Measurements from ENCODE around the gene ABCB11. TPM values are rescaled to one million over a fixed set of nuclear protein-coding genes. Genes with fewer than 3 reads are reported as not detected.

Gene ABCB11
- total RNA-seq, 1 donor from 2014 or later = not detected

DNA sequence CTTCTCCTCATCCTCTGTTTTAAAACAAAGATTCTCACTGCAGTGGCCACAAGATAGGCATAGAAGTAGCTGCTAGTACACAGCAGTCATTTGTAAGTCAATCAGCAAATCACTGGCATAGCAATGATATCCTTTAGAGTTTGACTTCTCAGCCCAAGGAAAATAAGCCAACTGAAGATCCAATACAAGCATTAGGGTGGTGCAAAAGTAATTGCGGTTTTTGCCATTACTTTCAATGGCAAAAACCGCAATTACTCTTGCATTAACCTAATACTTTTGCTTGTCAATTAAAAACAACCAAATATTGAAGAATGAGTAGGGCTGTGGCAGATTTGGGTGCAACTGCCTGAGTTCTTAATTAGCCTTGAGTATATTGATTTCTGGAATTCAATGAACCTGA, 127.2 kb downstream of the ABCB11 start:
- no peak for TF ChIP-seq CTCF (IDR thresholded peaks at IDR 0.05)
- H3K27me3 Mint-ChIP-seq (ENCODE audit: low read depth) = peaks cover 8% of the 10 kb centered on the region
- no peak for DNase-seq (ENCODE audit: low spot score)
- H3K36me3 Mint-ChIP-seq (ENCODE audit: low read depth) = no peaks in the 10 kb centered on the region
- no peaks in the 10 kb centered on the region for H3K9me3 Mint-ChIP-seq (ENCODE audit: low read depth)
- no peaks in the 10 kb centered on the region for H3K4me1 Mint-ChIP-seq (ENCODE audit: low read depth)
- no peak overlapping the region for H3K27ac Mint-ChIP-seq (ENCODE audit: unreplicated experiment)
- no peak overlapping the region for H3K4me3 Mint-ChIP-seq (ENCODE audit: unreplicated experiment)

- Mint-ChIP-seq H3K9me3 (ENCODE audit: low read depth) (no peaks in the 10 kb centered on the region), H3K4me1 (ENCODE audit: low read depth) (no peaks in the 10 kb centered on the region), H3K27ac (ENCODE audit: unreplicated experiment) (no peak within 1 kb of the TSS), H3K36me3 (ENCODE audit: low read depth) (no peaks in the 10 kb centered on the region), H3K27me3 (ENCODE audit: low read depth) (peaks cover 8% of the 10 kb centered on the region), H3K4me3 (ENCODE audit: unreplicated experiment) (no peak within 1 kb of the TSS)
- no peak for DNase-seq (ENCODE audit: low spot score)
- no peak for TF ChIP-seq CTCF (IDR thresholded peaks at IDR 0.05)
Observed at GRCh38 chr2:168901003-168901402, 130.1 kb downstream of the ABCB11 start, which contains the start of gene G6PC2. Gene G6PC2 (plus strand): TSS chr2:168901291. CDS start chr2:168901332, 41 bp downstream.

GRCh38 chr2:168897449-168897848, 133.7 kb downstream of the ABCB11 start:
- Mint-ChIP-seq H3K4me3 (ENCODE audit: unreplicated experiment) (no peak overlapping the region), H3K4me1 (ENCODE audit: low read depth) (no peaks in the 10 kb centered on the region), H3K27ac (ENCODE audit: unreplicated experiment) (no peak overlapping the region), H3K9me3 (ENCODE audit: low read depth) (no peaks in the 10 kb centered on the region), H3K27me3 (ENCODE audit: low read depth) (no peaks in the 10 kb centered on the region), H3K36me3 (ENCODE audit: low read depth) (no peaks in the 10 kb centered on the region)
- TF ChIP-seq CTCF (IDR thresholded peaks at IDR 0.05) = no peak
- no peak for DNase-seq (ENCODE audit: low spot score)

GRCh38 chr2:168896783-168897182, 134.3 kb downstream of the ABCB11 start:
- H3K36me3 Mint-ChIP-seq (ENCODE audit: low read depth) = no peaks in the 10 kb centered on the region
- no peaks in the 10 kb centered on the region for H3K4me1 Mint-ChIP-seq (ENCODE audit: low read depth)
- H3K27me3 Mint-ChIP-seq (ENCODE audit: low read depth) = no peaks in the 10 kb centered on the region
- H3K9me3 Mint-ChIP-seq (ENCODE audit: low read depth) = no peaks in the 10 kb centered on the region
- no peak overlapping the region for H3K4me3 Mint-ChIP-seq (ENCODE audit: unreplicated experiment)
- H3K27ac Mint-ChIP-seq (ENCODE audit: unreplicated experiment) = no peak overlapping the region
- no peak for TF ChIP-seq CTCF (IDR thresholded peaks at IDR 0.05)
- no peak for DNase-seq (ENCODE audit: low spot score)

- Mint-ChIP-seq H3K4me3 (ENCODE audit: unreplicated experiment) (no peak overlapping the region), H3K4me1 (ENCODE audit: low read depth) (peaks cover under 1% of the 10 kb centered on the region), H3K36me3 (ENCODE audit: low read depth) (no peaks in the 10 kb centered on the region), H3K27me3 (ENCODE audit: low read depth) (no peaks in the 10 kb centered on the region), H3K27ac (ENCODE audit: unreplicated experiment) (no peak overlapping the region), H3K9me3 (ENCODE audit: low read depth) (no peaks in the 10 kb centered on the region)
- TF ChIP-seq CTCF (IDR thresholded peaks at IDR 0.05) = no peak
- no peak for DNase-seq (ENCODE audit: low spot score)
Observed at GRCh38 chr2:168895771-168896170, 135.4 kb downstream of the ABCB11 start.
